HG03066 (cell line): ENCODE measurements around the gene RIN2.
"Not testable (repeated sequence)": the region's sequence is repeated elsewhere in the genome, so short reads cannot be mapped to it uniquely, and the experiment has no call there.

ENCODE experiments used
- ATAC-seq: cut with Tn5 transposase; IDR thresholded peaks from one replicate; pipeline ENCODE4 v1.9.1; 2021; ENCODE audit warnings: low read depth; ENCODE audit not compliant: unreplicated experiment

Gene RIN2

DNA sequence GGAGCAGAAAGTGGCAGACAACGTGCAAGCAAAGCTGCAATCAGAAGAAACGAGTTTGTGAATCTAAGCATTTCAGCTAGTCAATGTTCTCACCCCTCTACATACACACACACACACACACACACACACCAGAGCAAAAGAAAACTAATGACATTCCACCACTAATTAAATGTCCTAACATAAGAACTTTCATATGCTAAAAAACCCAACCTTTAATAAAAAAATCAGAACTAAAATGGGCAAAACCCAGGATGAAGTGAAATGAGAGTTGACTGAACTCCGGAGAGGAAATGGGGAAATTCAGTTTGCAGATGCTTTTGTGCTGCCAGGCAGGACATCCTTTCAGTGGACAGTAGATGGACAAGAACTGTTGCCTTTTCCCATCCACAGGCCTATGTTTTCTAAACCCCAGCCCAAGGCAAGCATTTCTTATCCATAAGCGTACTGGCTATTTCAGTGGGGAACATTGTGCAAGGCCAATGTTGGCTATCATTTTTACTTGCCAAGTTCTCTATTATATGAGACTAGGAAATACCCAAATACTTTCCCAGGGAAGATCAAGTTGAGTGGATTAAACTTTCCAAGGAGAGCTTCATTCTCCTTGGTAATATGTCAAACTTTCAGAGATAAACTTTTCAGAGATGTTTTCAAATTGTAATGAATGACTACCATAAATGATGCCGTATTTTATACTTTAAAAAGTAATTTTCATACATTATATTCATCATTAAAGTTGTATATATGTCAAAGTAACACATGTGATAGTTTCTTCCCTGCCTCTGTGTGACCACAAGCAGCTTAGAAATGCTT is 27.3 kb downstream of the RIN2 start:
- ATAC-seq: no peak

DNA sequence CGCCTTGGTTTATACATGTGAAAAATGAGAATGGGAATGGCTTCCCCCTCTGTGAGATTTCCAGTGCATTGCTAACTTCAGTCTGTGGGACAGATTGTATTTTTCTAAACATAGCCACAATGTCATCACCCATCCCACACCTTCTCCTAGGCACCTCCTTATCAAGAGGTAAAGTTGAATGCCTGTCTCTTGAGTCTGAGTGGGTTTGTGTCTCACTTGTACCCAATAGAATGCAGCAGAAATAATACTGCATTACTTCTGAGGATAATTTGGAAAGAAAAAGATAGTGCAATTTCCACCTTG is 27.9 kb downstream of the RIN2 start:
- ATAC-seq: no peak

GRCh38 chr20:19786311-19786710 is 28.3 kb downstream of the RIN2 start:
- no peak for ATAC-seq

DNA sequence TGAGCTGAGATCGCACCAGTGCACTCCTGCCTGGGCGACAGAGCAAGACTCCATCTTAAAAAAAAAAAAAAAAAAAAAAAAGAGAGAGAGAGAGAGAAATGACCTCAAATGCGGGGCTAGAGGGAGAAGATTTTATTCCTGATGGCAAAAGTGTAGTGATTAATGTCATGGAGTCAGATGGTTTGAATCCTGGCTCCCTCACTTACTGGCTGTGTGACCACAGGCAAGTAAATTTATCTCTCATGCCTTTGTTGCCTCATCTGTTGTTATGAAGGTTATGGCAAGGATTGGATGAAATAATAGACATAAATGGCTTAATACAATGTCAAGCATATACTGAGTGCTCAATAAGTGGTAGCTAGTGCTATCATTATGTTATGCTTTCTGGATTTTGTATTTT is 29.3 kb downstream of the RIN2 start:
- ATAC-seq: no peak

DNA sequence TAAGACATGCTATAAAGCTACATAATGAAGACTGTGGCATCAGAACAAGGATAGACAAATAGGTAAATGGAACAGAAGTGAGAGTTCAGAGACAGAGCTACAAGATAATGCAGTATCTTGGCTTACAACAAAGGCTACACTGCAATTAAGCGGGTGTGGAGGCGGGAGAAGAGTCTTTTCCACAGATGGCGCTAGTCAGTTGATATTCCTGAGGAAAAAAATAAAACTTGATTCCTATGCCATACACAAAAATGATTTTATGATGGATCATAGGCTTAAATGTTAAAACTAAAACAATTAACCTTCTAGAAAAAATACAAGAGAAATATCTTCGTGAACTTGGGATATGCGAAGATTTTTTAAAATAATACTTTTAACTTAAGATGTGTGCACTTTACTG is 31.0 kb downstream of the RIN2 start:
- ATAC-seq: no peak

DNA sequence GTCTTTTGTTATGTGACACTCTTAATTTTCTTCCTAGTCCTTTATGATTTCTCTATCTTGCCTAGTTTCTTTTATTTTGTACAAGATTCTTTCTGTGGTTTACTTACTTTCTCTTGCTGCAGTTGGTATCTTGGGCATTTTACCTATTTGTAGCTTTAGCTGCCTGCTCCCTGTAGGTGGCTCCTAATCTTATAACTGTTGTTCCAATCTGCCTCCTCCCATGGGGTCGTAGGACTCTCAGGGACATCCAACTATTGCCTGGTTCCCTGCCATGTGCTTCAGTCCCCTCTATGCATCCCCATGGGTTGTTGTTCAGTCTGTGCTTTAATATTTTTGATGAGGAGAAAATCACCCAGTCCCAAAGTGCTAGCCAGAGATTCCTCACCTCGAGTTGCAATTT is 31.4 kb downstream of the RIN2 start:
- no peak for ATAC-seq

GRCh38 chr20:19791887-19792286 is 33.8 kb downstream of the RIN2 start:
- ATAC-seq: no peak

GRCh38 chr20:19793716-19794115 is 35.7 kb downstream of the RIN2 start:
- ATAC-seq: no peak

DNA sequence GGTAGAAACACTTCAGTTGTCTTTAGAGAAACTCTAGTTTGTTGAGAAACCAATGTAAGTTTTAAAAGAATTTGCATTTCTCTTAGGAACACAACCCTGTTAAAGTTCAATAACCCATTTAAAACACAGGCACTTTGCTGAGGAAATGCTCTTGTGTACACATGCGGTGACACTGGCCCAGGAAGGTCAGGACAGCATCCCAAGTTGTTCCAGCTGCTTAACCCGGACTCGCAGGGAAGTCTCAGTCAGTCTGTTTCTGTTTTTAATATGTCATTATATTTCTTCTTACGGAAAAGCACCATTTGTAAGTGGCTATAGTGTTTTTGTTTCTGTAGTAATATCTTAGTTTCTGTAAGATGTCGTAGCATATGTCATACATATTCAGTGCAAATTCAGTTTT is 36.9 kb downstream of the RIN2 start:
- no peak for ATAC-seq

DNA sequence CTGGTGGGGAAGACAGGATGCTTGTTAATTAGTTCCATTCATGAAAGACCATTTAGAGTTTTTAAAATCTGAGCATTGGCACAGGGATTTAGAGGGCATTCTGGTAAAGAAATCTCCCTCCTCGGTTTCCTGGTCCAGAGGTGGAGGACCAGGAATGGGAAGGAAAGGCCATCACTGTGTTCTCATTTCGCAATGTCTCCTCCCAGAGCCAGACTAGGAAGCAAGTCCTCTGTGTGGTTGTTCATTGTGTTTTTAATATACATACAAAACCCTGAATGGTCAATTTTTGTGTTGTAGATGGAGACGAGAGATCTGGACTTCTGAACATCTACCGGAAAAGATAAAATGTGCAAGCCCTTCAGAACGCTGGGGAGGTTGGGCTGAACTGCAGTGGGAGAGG is 41.3 kb downstream of the RIN2 start:
- ATAC-seq: no peak

GRCh38 chr20:19802099-19802491 is 44.0 kb downstream of the RIN2 start:
- ATAC-seq: no peak

GRCh38 chr20:19802492-19803158 is 44.6 kb downstream of the RIN2 start:
- ATAC-seq: no peak

- ATAC-seq: not testable (repeated sequence)
These were observed 48.2 kb downstream of the RIN2 start for GRCh38 chr20:19806276-19806675.

DNA sequence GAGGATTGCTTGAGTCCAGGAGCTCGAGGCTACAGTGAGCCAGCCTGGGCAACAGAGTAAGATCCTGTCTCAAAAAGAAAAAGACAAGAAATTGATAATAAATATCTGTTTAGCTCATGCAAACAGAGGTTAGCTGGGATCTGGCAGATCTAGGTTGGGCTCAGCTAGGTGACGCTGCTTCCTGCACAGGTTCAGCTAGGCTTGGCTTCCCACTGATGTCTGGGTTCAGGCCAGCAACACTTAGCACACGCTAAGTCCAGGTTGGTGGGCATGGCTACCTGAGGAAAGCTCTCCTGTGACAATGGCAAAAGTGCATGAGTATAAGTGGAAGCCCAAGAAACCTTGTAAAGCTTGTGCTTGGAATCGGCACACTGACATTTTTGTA is 48.7 kb downstream of the RIN2 start:
- no peak for ATAC-seq

DNA sequence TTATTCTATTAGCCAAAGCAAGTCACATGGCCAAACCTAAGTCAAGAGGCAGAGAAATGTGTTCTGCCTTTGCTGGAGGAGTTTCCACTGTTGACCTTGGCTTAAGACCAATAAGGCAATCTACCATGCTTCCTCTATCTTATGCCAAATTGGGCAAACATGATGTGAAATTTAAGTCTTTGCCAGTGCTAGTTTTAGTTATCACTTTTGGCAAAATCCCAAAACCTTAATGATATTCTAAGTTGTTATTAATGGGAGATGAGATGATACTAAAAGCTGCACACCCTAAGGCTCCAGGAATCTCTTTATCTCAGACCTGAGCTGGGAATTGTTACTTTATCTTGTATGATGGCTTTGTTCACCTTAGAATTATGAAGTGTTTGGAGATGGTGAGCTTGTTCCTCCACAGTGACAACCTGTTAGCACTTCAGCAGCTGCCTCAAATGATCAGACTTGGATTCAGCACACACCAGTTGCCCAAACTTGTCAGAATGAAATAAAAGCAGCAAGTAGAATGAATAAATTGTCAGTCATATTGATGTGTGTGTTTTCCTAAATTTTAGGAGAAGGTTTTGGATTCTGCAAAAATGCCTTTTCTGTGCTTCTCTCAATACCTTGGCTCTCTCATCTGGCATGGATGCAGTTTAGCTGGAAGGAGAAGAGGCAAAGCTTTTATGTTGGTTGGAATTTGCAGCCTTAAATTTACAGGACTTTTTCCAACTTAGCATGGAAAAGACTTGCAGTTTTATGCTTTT is 49.3 kb downstream of the RIN2 start:
- ATAC-seq: no peak
